Brain pericyte (primary cell): Measurements from ENCODE around the gene MBP.

Experiments
- DNase-seq: peaks from one replicate; pipeline ENCODE4 v3.0.0-alpha.2; 2012; ENCODE audit warnings: low read depth, low spot score

MBP gene

GRCh38 chr18:77100751-77101355, 31.7 kb downstream of the MBP start:
- DNase-seq, result no peak

- DNase-seq, result no peak
These were observed 32.9 kb downstream of the MBP start for GRCh38 chr18:77099485-77100370.

- DNase-seq, result no peak
These were observed 33.9 kb downstream of the MBP start for GRCh38 chr18:77098538-77099174.

GRCh38 chr18:77098029-77098428, 34.6 kb downstream of the MBP start:
- no peak for DNase-seq

- DNase-seq, result no peak
These were observed 35.4 kb downstream of the MBP start for GRCh38 chr18:77096936-77097886.

- DNase-seq, result no peak
These were observed 36.9 kb downstream of the MBP start for GRCh38 chr18:77095391-77096371.

GRCh38 chr18:77093586-77093985, 39.0 kb downstream of the MBP start:
- DNase-seq, result no peak

GRCh38 chr18:77093067-77093430, 39.5 kb downstream of the MBP start:
- DNase-seq, result no peak

GRCh38 chr18:77092104-77093066, 40.2 kb downstream of the MBP start:
- DNase-seq, result no peak

- no peak for DNase-seq
These were observed 41.2 kb downstream of the MBP start for GRCh38 chr18:77091366-77091765.

- DNase-seq, result no peak
These were observed 41.9 kb downstream of the MBP start for GRCh38 chr18:77090546-77091174.

GRCh38 chr18:77089723-77090285, 42.8 kb downstream of the MBP start:
- DNase-seq, result no peak

- no peak for DNase-seq
These were observed 43.4 kb downstream of the MBP start for GRCh38 chr18:77088963-77089722.

GRCh38 chr18:77087393-77088141, 45.0 kb downstream of the MBP start:
- no peak for DNase-seq

GRCh38 chr18:77086656-77087392, 45.8 kb downstream of the MBP start:
- no peak for DNase-seq

- no peak for DNase-seq
These were observed 46.5 kb downstream of the MBP start for GRCh38 chr18:77086034-77086433.
